ENCODE results near the gene TMA7B.

GRCh38 chr22:39994566-39995392 lies 34.6 kb downstream of the TMA7B start, which contains the start of gene FAM83F:
- no peak for TF ChIP-seq CTCF (IDR thresholded peaks at IDR 0.05; ENCODE audit: low read depth, low read length, poor library complexity, severe bottlenecking)
- TF ChIP-seq EZH2phosphoT487 (IDR thresholded peaks at IDR 0.05; ENCODE audit: borderline replicate concordance, low read length), result no peak
